ENCODE results near the gene BMPR1A.
"Not testable (repeated sequence)": the region's sequence is repeated elsewhere in the genome, so short reads cannot be mapped to it uniquely, and the experiment has no call there.

- not testable (repeated sequence) for TF ChIP-seq REST (IDR thresholded peaks at IDR 0.05; ENCODE audit: insufficient replicate concordance, low read depth); CTCF (IDR thresholded peaks at IDR 0.05; ENCODE audit: insufficient read depth, low read length); POLR2AphosphoS5 (IDR thresholded peaks at IDR 0.05; ENCODE audit: low read depth); GABPA (IDR thresholded peaks at IDR 0.05; ENCODE audit: low read depth); SPI1 (IDR thresholded peaks at IDR 0.05; ENCODE audit: borderline replicate concordance, low read depth)
Measured at GRCh38 chr10:86940076-86940475, 183.7 kb downstream of the BMPR1A start.
